Loucy (cell line): Measurements from ENCODE around the gene UBAP1.
"Not testable (repeated sequence)": the region's sequence is repeated elsewhere in the genome, so short reads cannot be mapped to it uniquely, and the experiment has no call there.

ENCODE experiments used
- EZH2phosphoT487 ChIP-seq: fragments of 200-600 bp; IDR thresholded peaks from 2 replicates; pipeline ENCODE4 v1.6.1; 2018; ENCODE audit warnings: antibody characterized with exemption, mild to moderate bottlenecking, moderate library complexity, borderline replicate concordance
- TF ChIP-seq, protein P1 (sequence below): fragments of 200-600 bp; sonication (generic); conservative IDR thresholded peaks from 2 replicates; pipeline ENCODE4 v1.5.1; 2014; ENCODE audit warnings: mild to moderate bottlenecking, antibody characterized with exemption, low read length

DNA sequence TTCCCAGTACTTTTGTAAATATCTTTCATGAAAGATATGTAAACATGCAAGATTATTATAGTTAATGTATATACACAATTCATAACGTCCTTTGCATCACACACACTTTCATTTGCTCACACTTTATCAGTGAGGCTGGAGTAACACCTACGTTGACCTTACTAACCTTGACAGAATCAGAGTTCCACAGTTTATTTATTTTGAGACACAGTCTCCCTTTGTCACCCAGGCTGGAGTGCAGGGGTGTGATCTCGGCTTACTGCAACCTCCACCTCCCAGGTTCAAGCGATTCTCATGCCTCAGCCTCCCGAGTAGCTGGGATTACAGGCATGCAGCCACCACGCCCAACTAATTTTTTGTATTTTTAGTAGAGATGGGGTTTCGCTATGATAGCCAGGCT lies 122.2 kb downstream of the UBAP1 start:
- TF ChIP-seq, protein P1, sequence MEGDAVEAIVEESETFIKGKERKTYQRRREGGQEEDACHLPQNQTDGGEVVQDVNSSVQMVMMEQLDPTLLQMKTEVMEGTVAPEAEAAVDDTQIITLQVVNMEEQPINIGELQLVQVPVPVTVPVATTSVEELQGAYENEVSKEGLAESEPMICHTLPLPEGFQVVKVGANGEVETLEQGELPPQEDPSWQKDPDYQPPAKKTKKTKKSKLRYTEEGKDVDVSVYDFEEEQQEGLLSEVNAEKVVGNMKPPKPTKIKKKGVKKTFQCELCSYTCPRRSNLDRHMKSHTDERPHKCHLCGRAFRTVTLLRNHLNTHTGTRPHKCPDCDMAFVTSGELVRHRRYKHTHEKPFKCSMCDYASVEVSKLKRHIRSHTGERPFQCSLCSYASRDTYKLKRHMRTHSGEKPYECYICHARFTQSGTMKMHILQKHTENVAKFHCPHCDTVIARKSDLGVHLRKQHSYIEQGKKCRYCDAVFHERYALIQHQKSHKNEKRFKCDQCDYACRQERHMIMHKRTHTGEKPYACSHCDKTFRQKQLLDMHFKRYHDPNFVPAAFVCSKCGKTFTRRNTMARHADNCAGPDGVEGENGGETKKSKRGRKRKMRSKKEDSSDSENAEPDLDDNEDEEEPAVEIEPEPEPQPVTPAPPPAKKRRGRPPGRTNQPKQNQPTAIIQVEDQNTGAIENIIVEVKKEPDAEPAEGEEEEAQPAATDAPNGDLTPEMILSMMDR, result not testable (repeated sequence)
- not testable (repeated sequence) for TF ChIP-seq EZH2phosphoT487
